Ishikawa (cell line): ENCODE results near the gene NTNG2.

ENCODE experiments used
- CEBPB ChIP-seq: IDR thresholded peaks from 2 replicates; pipeline ENCODE4 v1.6.1; 2012
- CREB1 ChIP-seq: IDR thresholded peaks from 2 replicates; pipeline ENCODE4 v1.6.1; 2012; ENCODE audit warnings: low read depth
- EGR1 ChIP-seq: IDR thresholded peaks from 2 replicates; pipeline ENCODE4 v1.6.1; 2012
- EP300 ChIP-seq: IDR thresholded peaks from 2 replicates; pipeline ENCODE4 v1.6.1; 2012; ENCODE audit warnings: borderline replicate concordance
- FOXM1 ChIP-seq: IDR thresholded peaks from 2 replicates; pipeline ENCODE4 v1.6.1; 2012; ENCODE audit warnings: low read depth, borderline replicate concordance
- RAD21 ChIP-seq: IDR thresholded peaks from 2 replicates; pipeline ENCODE4 v1.6.1; 2012; ENCODE audit warnings: low read depth
- TAF1 ChIP-seq: IDR thresholded peaks from 2 replicates; pipeline ENCODE4 v1.6.1; 2012; ENCODE audit warnings: low read depth, mild to moderate bottlenecking
- TCF12 ChIP-seq: IDR thresholded peaks from 2 replicates; pipeline ENCODE4 v1.6.1; 2012; ENCODE audit warnings: low read depth
- YY1 ChIP-seq: IDR thresholded peaks from 2 replicates; pipeline ENCODE4 v1.6.1; 2012; ENCODE audit warnings: low read depth
- ZBTB7A ChIP-seq: IDR thresholded peaks from 2 replicates; pipeline ENCODE4 v1.6.1; 2012; ENCODE audit warnings: low read depth
- TF ChIP-seq, protein P1 (sequence below): IDR thresholded peaks from 2 replicates; pipeline ENCODE4 v1.6.1; 2012; ENCODE audit warnings: low read depth, mild to moderate bottlenecking
- TF ChIP-seq, protein P2 (sequence below): IDR thresholded peaks from 2 replicates; pipeline ENCODE4 v1.6.1; 2012

DNA sequence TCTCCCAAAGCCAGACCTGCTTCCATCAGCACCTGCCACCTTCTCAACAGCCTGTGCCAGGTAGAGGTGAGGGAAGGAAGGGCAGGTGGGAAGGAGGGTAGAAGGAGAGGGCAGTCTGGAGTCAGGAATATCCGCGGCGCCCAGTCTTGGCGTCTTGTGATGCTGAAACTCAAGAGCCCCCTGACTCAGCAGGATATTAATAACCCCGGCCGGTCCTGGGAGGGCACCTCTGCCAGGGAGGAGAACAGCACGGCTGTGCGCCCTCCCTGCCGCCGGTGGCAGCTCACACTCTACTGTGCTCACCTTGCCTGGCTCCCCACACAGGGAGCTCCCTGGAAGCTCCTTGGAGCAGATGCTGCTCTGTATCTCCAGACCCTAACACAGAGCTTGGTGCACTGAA is 11.6 kb upstream of the NTNG2 start:
- TF ChIP-seq EP300 (no peak), YY1 (no peak), EGR1 (no peak), TAF1 (no peak), FOXM1 (no peak), CREB1 (no peak), TCF12 (no peak), CEBPB (no peak), RAD21 (no peak), ZBTB7A (no peak)
- TF ChIP-seq, protein P1, sequence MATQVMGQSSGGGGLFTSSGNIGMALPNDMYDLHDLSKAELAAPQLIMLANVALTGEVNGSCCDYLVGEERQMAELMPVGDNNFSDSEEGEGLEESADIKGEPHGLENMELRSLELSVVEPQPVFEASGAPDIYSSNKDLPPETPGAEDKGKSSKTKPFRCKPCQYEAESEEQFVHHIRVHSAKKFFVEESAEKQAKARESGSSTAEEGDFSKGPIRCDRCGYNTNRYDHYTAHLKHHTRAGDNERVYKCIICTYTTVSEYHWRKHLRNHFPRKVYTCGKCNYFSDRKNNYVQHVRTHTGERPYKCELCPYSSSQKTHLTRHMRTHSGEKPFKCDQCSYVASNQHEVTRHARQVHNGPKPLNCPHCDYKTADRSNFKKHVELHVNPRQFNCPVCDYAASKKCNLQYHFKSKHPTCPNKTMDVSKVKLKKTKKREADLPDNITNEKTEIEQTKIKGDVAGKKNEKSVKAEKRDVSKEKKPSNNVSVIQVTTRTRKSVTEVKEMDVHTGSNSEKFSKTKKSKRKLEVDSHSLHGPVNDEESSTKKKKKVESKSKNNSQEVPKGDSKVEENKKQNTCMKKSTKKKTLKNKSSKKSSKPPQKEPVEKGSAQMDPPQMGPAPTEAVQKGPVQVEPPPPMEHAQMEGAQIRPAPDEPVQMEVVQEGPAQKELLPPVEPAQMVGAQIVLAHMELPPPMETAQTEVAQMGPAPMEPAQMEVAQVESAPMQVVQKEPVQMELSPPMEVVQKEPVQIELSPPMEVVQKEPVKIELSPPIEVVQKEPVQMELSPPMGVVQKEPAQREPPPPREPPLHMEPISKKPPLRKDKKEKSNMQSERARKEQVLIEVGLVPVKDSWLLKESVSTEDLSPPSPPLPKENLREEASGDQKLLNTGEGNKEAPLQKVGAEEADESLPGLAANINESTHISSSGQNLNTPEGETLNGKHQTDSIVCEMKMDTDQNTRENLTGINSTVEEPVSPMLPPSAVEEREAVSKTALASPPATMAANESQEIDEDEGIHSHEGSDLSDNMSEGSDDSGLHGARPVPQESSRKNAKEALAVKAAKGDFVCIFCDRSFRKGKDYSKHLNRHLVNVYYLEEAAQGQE: no peak
- TF ChIP-seq, protein P2, sequence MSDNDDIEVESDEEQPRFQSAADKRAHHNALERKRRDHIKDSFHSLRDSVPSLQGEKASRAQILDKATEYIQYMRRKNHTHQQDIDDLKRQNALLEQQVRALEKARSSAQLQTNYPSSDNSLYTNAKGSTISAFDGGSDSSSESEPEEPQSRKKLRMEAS: no peak
